GM21423 (cell line): ENCODE data around the gene HCN2.
"Not testable (repeated sequence)": the region's sequence is repeated elsewhere in the genome, so short reads cannot be mapped to it uniquely, and the experiment has no call there.

Experiments
- ATAC-seq: cut with Tn5 transposase; IDR thresholded peaks from one replicate; pipeline ENCODE4 v1.9.1; 2021; ENCODE audit warnings: mild to moderate bottlenecking, moderate library complexity; ENCODE audit not compliant: unreplicated experiment

Gene HCN2

DNA sequence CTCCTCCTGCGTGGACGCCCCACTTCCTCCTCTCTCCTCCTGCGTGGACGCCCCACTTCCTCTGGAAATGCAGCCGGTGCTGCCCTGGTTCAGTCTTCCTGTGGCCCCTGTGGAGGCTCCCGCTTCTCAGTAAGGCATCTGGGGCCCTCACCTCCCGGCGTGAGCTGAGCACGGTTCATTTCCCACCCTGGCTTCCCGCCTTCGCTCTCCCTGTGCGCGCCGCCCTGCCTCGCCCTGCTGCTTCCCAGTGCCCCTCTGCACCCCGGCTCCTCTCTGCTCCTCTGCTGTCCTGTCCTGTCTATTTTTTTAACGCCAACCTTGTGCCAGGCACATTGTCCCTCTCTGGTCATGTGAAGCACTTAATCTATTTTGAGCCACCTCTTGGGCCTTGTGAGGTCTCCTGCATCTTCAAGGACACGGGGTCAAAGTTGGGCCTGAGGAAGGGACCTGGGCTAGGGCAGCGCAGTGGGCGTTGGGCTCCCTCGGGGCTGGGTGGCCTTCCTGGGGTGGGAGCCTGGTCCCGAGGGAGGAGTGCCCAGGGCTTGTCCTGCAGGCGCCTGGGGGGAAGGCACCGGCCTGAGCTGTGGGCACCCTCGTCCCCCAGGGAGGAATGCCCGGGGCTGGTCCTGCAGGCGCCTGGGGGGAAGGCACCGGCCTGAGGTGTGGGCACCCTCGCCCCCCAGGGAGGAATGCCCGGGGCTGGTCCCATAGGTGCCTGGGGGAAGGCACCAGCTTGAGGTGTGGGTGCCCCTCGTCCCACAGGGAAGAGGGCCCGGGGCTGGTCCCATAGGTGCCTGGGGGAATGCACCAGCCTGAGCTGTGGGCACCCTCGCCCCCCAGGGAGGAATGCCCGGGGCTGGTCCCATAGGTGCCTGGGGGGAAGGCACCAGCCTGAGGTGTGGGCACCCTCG, 13.0 kb downstream of the HCN2 start:
- ATAC-seq: no peak

DNA sequence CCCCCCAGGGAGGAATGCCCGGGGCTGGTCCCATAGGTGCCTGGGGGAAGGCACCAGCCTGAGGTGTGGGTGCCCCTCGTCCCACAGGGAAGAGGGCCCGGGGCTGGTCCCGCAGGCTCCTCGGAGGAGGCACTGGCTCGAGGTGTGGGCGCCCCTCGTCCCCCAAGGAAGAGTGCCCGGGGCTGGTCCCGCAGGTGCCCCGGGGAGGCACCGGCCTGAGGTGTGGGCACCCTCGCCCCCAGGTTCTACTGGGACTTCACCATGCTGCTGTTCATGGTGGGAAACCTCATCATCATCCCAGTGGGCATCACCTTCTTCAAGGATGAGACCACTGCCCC, 13.6 kb downstream of the HCN2 start:
- not testable (repeated sequence) for ATAC-seq

DNA sequence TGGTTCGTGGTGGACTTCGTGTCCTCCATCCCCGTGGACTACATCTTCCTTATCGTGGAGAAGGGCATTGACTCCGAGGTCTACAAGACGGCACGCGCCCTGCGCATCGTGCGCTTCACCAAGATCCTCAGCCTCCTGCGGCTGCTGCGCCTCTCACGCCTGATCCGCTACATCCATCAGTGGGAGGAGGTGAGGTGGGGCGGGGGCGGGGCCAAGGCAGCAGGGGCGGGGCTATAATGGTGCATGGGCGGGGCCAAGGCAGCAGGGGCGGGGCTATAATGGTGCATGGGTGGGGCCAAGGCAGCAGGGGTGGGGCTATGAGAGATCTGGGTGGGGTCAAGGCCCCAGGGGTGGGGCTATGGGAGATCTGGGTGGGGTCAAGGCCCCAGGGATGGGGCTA, 14.1 kb downstream of the HCN2 start:
- ATAC-seq: not testable (repeated sequence)

- no peak for ATAC-seq
These were observed 14.7 kb downstream of the HCN2 start for GRCh38 chr19:604355-604754.

DNA sequence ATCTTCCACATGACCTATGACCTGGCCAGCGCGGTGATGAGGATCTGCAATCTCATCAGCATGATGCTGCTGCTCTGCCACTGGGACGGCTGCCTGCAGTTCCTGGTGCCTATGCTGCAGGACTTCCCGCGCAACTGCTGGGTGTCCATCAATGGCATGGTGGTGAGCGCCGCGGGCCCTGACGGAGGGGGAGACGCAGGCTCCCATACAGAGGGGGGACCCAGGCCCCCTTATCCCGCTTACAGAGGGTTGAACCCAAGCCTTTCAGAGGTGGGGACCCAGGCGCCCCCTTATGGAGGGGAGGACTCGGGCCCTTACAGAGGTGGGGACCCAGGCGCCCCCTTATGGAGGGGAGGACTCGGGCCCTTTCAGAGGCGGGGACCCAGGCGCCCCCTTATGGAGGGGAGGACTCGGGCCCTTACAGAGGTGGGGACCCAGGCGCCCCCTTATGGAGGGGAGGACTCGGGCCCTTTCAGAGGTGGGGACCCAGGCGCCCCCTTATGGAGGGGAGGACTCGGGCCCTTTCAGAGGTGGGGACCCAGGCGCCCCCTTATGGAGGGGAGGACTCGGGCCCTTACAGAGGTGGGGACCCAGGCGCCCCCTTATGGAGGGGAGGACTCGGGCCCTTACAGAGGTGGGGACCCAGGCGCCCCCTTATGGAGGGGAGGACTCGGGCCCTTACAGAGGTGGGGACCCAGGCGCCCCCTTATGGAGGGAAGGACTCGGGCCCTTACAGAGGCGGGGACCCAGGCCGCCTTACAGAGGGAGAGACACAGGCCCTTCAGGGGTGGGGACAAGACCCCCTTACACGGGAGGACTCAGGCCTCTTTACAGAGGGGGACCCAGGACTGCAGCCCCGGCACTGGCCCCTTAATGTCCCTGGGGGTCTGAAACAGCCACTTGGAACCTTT, 15.6 kb downstream of the HCN2 start:
- ATAC-seq: not testable (repeated sequence)

DNA sequence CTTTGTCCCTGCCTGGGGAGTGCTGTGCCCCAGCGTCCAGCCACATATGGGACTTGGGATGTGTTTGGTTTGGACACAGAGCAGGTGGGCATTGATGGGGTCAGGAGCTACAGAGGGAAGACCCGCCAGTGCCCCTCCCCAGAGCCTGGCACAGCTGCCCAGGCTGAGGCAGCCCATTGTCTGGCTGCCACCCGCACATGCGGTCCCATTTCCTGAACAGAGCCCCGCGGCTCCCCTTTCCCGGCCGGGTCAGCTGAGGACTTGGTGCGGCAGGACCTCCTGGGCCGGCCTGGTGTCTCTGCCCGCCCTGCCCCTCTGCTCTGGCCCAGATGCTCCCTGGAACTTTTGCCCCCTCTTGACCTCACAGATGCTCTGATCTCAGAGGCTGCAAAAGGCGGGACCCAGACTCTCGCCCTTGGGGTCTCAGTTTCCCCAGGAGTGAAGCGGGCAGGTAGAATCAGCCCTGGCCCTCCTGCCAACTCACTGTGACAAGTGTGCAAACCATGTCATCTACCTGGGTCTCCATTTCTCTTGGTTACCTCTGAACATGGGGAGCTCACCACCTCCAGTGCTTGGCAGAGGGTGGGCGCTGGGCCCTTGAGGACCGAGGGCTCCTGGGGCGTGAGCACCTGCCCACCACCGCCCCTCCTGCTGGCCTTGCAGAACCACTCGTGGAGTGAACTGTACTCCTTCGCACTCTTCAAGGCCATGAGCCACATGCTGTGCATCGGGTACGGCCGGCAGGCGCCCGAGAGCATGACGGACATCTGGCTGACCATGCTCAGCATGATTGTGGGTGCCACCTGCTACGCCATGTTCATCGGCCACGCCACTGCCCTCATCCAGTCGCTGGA, 17.8 kb downstream of the HCN2 start:
- no peak for ATAC-seq

GRCh38 chr19:608155-609003, 18.7 kb downstream of the HCN2 start:
- ATAC-seq: no peak

- no peak for ATAC-seq
These were observed 19.3 kb downstream of the HCN2 start for GRCh38 chr19:609004-609346.

- ATAC-seq: no peak
These were observed 20.6 kb downstream of the HCN2 start for GRCh38 chr19:610071-610800.

GRCh38 chr19:610801-611480, 21.3 kb downstream of the HCN2 start:
- ATAC-seq: no peak

DNA sequence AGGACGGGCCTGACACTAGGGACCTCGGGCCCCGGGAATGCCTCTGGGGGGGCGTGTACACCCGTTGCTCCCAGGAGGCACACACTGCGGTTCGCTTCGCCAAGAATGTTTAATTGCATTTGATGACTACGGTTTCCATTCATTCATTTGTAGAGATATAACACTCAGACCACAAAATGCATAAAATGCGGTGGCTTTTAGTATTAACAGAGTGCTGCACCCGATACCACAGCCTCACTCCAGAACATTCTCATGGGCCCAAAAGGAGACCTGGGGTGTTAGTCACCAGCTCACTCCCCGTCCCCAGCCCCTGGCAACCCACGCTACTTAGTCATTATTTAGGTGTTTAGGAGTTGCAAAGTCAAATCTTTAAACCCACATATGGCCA, 21.8 kb downstream of the HCN2 start:
- no peak for ATAC-seq

DNA sequence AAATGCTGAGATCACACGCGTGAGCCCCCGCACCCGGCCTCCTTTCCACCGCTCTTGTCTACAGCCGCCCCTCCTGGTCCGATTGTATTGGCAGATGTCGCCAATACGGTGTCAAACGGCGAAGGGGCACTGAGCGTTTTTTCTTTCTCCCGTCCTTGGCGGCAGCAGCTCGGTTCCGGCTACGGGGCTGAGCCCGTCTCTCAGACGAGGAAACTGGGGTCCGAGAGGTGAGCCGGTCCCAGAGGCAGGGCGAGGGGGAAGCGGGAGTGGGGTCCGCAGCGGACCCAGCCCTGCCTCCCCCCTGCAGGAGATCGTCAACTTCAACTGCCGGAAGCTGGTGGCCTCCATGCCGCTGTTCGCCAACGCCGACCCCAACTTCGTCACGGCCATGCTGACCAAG, 23.3 kb downstream of the HCN2 start:
- no peak for ATAC-seq

DNA sequence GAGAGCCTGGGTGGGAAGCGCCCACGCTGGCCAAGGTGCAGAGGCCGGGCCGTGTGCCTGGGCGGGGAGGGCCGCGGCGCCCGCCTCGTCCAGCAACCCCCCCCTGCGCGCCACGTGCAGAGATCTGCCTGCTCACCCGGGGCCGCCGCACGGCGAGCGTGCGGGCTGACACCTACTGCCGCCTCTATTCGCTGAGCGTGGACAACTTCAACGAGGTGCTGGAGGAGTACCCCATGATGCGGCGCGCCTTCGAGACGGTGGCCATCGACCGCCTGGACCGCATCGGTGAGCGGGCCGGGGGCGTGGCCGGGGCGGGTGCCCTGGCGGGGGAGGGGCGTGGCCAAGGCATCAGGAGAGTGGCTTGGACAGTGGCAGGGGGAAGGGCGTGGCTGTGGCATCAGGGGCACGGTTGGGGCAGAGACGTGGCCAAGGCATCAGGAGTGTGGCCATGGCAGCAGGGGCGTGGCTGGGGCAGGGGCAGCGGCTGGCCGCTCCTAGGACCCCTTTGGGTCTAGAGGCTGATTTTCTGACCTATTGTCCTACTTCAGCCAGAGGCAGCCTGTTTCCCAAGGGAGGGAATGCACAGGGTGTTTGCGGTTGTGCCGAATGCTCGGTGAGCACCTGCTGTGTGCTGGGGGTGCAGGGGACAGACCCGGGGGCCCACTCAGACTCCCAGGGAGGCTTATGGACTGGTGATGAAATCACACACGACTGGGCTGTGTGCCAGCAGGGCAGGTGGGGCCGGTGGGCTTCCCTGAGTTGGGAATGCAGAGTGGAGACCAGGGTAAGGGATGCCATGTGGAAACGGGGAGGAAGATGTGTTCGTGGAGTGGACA, 24.3 kb downstream of the HCN2 start:
- no peak for ATAC-seq

GRCh38 chr19:615619-616018, 25.9 kb downstream of the HCN2 start:
- ATAC-seq: no peak

- no peak for ATAC-seq
These were observed 26.5 kb downstream of the HCN2 start for GRCh38 chr19:616062-616700.

- no peak for ATAC-seq
These were observed 27.3 kb downstream of the HCN2 start for GRCh38 chr19:616747-617526.
